AG08395 (cell line): ENCODE results near the gene LRCOL1.

ENCODE experiments used
- DNase-seq: peaks from one replicate; pipeline ENCODE4 v3.0.0; 2012; ENCODE audit warnings: mixed read lengths, low spot score

Gene LRCOL1

DNA sequence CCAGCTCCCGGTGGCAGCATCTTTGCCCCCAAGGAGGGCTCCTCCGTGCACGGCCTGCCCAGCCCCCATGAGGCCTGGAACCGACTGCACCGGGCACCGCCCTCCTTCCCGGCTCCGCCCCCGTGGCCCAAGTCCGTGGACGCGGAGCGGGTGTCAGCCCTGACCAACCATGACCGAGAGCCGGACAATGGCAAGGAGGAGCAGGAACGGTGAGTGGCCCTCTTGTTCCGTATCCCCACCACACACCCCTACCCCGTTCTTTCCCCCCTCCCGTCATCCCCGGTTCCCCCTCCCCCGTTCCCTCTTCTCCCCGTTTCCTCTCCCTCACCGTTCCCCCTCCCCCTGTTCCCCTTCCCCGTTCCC lies 28.3 kb downstream of the LRCOL1 start:
- peak; percentile 46 for DNase-seq

DNA sequence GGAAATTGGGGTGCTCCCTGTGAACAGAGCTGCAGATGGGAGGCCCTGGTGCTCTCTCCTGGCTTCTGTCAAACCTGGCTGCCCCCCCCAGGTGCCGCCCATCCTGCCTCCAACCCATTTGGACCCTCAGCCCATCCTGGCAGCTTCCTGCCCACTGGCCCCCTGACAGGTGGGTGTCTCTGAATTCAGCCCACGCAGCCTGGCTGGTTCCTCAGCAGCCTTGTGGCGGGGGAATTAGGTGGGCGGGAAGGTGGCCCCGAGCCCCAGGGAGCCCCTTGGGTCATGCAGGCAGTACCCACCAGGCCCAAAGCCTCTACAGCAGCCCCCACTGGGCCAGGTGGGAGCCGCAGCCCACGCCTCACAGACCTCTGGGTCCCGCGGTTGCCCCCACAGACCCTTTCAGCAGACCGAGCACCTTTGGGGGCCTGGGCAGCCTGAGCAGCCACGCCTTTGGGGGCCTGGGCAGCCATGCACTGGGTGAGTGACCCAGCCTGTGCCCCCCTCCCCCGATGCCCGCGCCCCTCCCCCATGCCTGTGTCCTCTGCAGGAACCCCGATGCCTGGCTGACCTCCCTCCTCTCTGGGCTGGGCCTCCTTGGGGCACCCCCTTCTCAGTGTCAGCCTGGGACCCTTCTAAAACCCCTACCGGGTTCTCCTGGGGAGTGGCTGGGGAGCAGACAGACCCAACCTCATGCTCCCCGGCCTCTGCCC lies 28.9 kb downstream of the LRCOL1 start:
- DNase-seq: no peak

DNA sequence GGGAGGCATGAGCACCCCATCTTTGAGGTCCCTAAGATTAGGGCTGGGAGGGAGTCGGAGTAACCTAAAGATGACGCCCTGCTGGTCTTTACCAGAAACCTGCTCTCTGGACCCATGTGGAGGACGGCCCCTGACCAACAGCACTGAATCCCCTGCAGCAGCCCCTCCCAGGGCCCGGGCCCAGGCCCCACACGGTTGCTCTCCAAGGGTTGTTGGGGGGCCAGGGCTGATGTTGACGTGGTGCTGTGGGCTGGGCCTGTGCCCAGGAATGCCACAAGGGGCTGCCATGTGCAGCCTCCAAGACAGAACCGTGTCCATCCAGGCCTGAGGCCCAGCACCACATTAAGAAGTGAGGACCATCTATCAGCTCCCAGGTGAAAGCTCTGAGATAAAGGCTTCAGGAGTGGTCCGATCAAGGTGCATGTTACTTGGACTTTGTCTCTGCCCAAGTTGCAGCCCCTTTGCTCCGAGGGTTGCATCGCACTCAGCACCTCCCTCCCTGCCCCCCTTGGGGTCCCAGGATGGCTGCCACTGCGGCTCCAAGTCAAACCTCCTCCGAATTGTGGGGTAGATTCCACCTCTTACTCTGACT lies 29.6 kb downstream of the LRCOL1 start:
- no peak for DNase-seq

DNA sequence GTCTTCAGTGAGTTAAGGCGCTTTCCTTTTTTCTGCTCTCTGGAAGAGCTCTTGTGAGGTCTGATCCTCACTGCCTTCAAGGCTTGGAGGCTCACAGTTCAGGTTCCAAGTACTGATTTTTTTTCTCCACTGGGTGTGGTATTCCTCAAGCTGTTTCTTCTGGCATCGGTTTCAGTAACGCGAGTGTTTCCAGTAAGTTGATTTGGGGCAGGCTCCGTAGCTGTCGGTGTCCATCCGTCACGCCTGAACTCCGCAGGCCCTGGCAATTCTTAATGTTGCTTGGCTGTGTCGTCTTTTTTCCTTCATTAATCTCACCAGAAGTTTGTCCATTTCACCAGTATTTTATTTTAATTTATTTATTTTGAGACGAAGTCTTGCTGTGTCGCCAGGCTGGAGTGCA lies 30.6 kb downstream of the LRCOL1 start:
- DNase-seq: no peak

DNA sequence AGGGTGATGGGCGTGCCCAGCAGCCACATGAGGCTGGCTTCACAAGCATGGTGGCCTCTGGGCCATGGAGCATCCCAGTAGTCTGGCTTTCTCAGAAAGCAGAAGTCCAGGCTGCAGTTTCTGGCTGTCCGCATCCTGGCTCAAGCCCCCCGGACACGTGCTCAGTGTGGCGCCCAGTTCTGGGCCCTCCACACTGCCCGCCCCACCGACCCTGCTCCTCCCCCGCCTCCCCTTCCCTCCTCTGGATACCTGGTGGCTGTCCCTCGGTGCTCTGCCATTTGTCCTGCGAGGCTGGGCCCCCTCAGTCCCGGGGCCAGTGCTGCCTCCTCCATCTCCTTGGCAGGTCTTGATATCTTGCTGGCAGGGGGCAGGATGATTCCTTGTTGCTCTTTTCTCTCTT lies 31.6 kb downstream of the LRCOL1 start:
- no peak for DNase-seq

DNA sequence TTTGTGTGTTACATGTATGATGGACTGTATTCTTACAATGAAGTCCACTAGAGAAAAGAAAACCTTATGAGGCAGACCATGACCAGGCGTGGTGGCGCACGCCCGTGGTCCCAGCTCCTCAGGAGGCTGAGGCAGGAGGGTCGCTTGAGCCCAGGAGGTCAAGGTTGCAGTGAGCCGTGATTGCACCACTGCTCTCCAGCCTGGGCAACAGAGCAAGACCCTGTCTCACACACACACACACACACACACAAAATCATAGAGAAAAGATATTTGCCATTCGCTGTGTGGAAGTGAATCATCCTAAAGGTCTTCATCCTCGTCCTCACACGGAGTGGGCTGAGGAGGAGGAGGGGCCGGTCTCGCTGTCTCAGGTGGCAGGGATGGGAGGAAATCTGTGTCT lies 32.3 kb downstream of the LRCOL1 start:
- DNase-seq: no peak

DNA sequence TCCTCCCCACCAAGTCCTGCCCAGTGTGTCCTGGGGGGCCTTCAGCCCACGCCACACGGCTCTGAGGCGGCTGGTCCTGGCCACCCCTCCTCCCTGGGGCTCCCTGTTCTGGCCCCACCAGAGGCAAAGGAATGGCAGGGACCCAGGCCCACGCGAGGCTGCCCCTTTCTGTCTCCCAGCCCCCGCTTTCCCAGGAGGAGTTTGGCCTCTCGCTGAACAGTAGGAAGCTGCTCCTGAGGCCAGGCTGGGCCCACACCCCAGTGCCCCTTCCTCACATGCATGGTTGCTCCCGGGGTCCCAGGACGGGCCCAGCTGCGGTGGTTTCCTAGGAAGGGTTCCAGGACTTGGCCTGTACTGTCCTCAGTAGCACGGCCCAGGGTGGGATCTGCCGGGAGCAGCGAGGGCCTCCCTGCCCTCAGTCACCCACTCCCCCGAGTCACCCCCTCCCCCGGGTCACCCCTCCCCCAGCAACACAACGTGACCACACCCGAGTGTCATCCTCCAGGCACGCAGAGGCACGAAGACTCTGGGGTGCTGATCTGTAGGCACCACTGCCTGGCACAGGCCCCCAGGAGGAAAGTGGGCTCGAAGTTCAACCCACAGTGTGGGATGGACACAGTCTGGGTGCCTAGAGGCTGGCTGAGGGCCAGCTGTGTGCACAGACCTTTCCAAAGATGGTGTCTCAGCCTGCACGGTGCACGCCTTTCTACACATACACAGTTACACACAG lies 33.0 kb downstream of the LRCOL1 start:
- no peak for DNase-seq

DNA sequence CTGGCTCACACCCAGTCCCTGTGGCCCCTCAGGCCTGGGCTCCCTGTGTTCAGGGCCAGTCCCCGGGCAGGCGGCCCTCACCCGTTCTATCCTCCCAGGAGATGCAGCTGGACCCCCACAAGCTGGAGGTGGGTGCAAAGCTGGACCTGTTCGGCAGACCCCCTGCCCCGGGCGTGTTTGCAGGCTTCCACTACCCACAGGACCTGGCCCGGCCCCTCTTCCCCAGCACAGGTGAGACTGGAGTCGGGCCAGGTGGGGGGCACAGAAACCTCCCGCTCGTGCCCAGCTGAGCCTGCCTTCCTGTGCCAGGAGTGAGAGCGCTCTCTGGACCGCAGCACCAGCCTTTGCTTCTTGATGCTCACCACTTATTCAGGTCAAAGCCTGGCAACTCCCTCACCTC lies 33.7 kb downstream of the LRCOL1 start:
- DNase-seq: no peak

DNA sequence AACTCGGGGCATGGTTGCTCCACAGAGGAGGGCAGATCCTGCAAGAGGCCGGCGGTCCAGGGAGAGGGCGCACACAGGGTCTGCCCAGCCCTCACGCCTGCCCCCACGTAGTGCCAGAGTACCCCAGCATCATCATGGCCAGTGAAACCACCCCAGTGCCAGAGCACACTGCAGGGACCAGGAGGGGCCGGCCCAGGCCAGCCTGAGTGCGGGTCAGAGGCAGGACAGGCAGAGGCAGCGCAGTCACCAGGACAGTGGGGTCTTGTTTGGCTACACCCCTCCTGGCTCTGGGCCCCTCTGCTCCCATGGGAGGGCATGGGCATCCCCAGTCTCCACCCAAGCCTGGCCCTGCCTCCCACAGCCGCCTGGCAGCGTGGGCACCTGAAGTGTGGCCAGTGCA lies 34.7 kb downstream of the LRCOL1 start:
- DNase-seq: no peak

DNA sequence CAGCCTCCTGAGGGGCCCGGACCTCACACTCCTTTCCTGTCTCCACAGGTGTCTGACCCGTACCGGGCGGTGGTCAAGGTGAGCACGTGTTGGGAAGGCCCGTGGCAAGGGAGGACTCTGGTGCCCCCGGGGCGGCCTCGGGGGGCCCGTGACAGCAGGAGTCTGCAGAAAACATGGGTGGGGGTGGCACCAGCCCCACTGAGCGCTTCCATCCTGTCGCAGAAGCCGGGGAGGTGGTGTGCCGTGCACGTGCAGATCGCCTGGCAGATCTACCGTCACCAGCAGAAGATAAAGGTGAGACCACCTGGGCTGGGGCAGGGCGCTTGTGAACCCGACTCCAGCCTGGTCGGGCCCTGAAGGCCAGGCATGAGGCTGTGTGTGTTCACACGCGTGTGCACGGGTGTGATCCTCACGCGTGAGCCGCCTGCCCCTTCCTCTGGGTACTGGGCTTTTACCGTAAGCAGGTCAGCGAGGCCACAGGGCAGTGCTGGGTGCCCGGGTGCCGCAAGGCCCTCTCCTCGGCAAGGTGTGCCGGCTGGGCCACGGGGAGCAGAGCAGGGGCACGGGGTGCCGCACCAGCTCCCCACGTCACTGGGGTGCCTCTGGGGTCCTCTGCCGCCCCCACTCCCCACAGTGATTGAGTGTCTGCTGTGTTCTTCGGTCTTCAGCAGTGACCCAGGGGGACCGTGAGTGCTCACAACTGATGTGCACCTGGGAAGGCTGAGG lies 35.9 kb downstream of the LRCOL1 start:
- DNase-seq: no peak

DNA sequence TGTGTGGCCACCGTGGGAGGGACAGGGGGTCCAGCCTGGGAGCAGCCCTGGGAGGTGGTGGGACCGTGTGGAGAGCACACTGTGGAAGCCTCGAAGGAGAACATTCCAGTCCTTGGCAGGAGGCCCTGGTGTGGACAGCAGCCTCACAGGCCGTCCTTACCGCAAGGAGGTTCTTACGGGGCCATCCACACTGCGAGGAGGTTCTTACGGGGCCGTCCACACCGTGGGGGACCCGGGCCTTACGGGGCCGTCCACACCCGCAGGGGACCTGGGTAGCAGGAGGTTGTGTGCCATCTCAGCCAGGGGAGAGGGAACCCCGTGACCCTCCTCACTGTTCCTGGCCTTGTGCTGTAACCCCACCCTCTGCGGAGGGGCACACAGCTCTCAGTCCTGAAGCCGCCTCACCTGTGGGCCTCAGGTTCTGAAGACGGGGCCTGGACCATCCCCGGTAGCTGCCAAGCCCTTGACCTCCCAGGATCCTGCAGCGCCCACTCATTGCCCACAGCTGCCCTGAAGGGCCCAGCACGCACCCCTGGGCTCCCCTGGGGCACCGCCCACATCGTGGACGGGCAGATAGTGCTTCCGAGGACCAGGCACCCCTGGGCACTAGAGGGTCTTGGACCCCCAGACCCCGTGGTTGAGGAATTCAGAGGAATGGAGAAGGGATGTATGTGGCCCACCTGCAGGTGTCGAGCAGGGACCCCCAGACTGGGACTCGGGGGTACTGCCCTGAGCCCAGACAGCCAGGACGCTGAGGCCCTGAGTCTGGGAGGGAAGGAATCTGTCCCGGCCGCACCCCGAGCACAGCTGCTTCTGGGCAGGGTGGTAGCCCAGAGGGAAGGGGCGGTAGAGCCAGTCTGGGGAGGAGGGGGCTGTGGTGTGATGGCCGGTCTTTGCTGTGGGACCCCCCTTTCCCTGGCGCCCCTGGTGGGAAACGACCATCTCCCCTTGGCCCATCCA lies 37.3 kb downstream of the LRCOL1 start:
- no peak for DNase-seq

DNA sequence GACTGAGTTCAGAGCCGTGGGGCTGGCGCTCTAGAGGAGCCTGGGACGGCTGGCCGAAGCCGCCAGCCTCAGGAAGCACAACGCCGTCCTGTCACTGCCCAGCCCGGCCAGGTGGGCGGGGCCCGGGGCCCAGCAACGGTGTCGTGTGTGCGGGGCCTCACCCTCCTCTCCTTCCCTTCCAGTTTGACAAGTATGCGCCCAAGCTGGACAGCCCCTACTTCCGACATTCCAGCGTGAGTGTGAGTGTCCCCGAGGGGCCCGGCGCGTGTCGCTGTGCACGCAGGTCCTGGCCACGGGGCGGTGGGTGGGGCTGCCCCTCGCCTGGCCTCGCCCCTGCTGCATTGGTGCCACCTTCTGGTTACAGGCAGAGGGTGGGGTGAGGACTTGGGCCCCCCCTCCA lies 38.3 kb downstream of the LRCOL1 start:
- no peak for DNase-seq

DNA sequence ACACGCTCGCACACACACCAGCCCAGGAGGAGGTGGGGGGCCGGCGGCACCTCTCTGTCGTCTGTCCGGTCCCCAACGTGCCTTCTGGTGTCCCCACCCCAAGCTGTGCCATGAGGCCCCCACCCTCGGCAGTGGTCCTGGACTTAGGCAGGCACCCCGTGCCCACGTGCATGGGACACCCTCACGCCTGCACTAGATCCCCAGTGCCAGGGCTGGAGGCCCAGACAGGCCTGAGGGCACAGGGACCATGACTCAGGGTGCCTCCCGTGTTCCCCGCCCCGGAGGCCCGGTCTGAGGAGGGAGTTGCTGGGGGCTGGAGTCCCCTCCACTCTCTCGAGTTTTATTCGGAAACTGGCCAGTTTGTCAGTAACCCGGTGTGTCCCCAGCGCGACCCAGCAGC lies 38.8 kb downstream of the LRCOL1 start:
- no peak for DNase-seq

DNA sequence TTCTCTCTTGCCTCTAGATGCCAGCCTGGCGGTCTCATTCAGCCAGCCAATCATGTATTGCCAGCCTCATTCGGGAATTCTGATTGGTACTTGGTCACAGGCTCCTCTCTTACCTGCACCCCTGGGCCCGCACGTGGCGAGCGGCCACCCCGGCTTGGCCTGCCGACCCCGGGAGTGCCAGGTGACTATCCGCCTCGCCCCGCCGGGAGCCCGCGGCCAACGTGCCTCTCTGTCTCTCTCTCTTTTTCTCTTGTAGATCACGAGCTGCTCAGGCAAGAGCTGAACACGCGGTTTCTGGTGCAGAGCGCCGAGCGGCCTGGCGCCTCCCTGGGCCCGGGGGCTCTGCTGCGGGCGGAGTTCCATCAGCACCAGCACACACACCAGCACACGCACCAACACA lies 39.3 kb downstream of the LRCOL1 start:
- no peak for DNase-seq

DNA sequence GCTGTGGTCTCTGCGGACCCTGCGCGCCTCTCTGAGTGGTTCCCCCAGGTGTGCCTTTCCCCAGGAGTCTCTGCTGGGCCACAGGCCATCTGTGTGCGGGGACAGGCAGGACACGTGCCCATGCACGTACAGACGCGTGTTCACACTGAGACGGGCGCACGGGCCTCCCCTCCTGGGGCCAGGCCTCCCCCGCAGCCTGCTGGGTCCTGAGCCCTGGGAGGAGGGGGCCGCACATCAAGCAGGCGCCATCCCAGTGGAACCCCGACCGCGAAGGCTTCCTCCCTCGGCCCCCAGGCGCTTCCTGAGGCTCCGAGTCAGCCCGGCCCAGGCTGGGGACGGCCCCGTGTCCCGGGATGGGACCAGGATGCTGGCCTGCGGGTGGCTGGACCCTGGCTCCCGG lies 39.7 kb downstream of the LRCOL1 start:
- no peak for DNase-seq

DNA sequence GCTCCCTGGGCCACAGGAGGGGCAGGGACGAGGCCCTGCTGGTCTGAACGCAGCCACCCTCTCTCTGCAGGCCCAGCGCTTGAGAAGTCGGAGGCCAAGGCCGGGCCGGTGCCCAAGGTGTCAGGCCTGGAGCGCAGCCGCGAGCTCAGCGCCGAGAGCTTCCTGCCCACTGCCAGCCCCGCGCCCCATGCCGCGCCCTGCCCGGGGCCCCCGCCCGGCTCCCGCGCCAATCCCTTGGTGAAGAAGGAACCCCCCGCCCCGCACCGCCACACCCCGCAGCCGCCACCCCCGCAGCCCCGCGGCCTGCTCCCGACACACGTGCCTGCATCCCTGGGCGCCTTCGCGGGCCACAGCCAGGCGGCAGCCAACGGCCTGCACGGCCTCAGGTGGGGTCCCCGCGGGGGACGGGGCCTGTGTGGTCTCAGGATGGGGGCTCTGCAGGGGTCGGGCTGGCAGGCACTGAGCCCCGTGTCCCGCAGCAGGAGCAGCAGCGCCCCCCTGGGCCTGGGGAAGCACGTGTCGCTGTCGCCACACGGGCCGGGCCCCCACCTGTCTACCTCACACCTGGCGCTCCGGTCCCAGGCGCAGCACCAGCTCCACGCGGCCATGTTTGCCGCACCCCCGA lies 40.4 kb downstream of the LRCOL1 start:
- no peak for DNase-seq

DNA sequence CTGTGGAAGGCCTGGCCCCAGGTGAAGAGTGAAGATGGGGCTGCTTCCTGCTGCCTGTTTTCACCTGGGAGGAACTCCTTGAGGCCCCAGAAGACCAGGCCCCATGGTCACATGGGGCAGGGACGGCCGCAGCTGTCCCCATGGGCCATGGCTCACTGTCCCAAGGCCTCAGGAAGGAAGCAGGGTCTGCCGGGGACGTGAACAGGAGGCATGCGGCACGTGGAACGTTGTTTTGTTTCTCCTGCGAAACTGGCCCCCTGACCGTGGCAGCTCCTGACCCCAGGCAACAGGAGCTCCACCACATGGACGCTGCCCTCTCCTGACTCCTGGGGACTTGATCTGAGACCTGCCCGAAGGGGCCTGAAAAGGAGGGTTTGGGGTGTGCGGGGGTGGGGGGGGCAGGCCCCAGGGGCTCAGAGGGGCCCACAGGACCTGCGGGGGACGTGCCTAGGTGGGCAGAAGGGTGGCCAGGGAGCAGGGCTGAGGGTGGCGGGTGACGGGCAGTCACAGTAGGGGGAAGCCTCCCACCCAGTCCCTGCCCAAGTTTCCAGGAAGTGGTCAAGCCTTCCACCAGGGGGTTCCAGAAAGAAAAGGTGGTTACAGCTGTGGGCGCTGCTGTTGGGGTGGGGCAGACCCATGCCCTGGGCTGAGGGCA lies 41.4 kb downstream of the LRCOL1 start:
- no peak for DNase-seq

DNA sequence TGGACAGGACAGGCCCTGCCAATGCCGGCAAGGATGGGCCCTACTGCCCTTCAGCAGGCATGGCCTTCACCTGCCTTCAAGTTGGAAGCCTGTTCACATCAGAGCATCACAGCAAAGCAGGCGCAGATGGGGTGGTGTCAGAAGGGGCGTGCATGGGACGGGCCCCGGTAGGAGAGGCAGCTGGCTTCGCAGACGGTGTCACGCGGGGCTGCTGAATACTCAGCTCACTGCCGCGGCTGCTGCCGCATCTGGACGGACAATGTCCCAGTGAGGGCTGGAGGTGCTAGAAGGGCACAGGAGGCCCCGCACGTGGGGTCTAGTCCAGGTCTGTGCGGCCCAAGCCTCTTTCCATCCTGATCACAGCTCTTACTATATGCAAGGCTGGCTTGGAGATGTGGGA lies 42.1 kb downstream of the LRCOL1 start:
- DNase-seq: no peak

DNA sequence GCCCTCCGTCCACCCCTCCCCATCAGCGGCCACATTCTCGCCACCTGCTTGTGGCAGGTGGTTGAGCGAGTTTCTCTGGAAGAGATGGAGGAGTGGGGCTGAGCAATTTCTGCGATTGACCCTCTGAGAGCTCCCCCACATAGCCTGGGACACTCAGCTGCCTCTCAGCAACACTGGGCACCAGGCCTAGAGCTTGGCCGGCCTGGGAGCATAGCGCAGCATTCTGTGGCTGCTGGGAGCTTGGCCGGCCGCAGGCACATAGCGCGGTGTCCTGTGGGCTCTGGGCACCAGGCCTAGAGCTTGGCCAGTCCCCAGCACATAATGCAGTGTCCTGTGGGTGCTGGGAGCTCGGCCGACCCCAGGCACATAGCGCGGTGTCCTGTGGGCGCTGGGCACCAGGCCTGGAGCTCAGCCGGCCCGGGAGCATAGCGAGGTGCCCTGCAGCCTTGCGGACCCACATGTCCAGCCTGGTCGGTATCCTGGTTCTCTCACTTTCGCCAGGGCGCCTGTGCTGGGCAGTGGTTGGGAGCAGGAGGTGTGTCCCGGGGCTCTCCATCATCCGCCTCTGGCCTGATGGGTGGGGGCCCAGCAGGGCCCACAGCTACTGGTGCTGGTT lies 43.8 kb downstream of the LRCOL1 start:
- no peak for DNase-seq

DNA sequence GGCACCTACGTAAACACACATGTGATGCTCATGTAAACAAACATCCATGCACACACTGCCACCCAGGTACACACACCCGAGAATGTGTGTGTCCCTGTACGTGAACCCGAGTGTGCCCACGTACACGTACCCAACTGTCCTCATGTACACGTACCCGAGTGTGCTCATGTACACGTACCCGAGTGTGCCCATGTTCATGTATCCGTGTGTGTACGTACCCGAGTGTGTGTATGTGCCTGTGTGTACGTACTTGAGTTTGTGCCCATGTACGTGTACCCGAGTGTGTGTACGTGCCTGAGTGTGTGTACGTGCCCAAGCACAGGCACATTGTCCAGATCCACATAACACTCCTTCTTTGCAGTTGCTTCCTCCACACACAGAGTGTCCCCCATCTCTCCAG lies 45.0 kb downstream of the LRCOL1 start:
- no peak for DNase-seq
